ENCODE data around the gene TSR3.
A peak's percentile ranks its signal among the peaks of the same experiment; 100 is the strongest.

Gene TSR3

DNA sequence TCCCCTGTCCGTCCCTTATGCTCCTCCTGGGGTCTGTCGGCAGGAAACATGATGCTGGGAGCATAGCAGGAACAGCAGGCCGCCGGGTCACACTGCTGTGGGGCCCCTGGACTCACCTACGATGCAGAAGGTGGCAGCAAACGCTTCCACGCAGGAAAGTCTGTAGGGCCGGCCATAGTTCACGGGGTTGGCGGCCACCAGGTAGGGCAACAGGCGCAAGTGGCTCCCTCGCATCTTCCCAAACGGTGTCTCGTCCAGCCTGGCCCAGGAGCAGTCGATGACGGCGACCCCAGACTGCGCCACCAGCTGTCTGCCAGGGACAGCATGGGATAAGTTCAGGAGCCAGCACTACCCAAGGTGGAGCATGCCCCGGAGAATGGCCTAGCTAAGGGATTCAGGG, 987 bp downstream of the TSR3 start:
- DNase-seq = no peak

DNA sequence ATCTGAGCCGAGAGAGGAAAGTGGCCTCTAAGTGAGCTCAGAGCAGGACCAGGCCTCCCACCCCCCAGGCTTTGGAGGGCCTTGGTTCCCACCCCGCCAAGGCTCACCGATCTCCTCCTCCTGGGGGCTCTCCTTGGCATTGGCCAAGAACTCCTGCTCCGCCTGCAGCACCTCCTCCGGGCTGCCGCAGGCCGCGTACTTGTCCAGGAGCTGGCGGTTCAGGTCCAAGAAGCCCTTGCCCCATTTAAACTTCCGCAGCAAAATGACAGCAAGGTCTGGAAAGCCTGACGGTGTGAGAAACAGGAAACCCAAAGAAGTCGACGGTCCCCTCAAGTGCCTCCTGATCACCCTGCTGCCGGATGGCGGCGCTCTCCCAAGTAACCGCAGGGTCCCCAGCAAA, 1.7 kb downstream of the TSR3 start:
- no peak for DNase-seq

DNA sequence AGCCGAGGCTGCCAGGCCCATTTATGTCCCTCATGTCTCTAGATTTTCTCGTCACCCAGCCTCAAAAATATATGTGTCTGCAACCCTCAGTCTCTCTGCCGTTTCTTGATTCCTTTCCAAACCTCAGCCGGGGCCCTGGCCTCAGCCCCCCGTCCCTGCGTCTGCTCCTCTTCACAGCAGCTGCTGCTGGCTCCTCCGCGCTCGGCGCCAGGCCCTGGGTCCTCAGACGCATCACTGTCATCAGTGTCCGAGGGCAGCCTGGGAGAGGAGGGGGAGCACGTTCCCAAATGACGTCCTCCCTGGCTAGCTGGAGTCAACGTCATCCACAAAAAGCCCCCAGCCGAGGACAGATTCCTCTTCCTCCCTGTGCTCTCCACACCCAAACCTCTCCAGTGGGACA, 2.3 kb downstream of the TSR3 start:
- no peak for DNase-seq

- DNase-seq = no peak
These were observed 2.8 kb downstream of the TSR3 start for GRCh38 chr16:1348926-1349325.

- no peak for DNase-seq
These were observed 3.2 kb downstream of the TSR3 start for GRCh38 chr16:1348441-1348840.

GRCh38 chr16:1347962-1348361, 3.7 kb downstream of the TSR3 start:
- DNase-seq = no peak

DNA sequence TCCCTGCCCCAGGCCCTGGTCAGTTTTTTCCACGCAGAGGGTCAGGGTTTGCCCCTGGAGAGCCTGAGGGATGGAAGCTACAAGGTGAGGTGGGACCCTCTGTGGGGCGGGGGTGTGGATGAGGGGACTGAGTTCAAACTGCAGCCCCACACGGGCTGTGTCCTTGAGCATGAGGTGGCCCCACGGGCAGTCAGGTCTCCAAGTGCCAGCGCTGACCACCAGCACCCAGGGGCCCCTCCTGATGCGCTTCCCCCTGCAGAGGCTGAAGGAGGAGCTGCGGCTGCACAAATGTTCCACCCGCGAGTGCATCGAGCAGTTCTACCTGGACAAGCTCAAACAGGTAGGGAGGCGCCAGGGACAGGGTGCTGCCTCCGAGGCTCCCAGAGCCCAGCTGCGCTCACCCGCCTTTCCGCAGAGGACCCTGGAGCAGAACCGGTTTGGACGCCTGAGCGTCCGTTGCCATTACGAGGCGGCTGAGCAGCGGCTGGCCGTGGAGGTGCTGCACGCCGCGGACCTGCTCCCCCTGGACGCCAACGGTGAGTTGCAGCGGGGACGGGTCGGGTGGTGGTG, 4.3 kb downstream of the TSR3 start:
- no peak for DNase-seq

DNA sequence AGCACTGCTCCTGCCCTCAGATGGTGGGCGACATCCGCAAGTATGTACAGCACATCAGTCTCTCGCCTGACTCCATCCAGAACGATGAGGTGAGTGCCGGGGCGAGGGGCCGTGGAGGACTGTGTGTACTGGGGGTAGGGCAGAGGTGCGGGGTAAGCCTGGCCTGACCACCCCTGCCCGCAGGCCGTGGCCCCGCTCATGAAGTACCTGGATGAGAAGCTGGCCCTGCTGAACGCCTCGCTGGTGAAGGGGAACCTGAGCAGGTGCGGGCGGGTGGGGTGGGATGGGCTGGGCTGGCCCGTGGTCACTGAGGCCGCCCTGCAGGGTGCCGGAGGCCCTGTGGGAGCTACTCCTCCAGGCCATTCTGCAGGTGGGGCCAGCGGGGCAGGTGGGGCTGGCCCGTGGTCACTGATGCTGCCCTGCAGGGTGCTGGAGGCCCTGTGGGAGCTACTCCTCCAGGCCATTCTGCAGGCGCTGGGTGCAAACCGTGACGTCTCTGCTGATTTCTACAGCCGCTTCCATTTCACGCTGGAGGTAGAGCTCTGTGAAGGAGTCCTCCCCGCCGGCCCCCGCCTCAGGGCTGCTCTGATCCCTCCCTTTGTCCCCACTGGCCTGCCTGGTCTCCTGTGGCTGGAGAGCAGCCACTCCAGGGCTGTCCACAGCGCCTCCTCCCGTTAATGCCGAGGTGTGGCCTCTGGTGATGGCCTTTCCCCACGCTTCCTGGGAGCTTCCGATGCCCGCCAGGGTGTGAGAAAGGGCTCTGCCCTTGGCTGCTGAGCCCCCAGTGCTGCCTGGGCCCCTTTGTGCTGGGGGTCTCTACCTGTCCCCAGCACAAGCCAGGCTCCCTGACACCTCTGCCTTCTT, 5.0 kb downstream of the TSR3 start:
- no peak for DNase-seq

DNA sequence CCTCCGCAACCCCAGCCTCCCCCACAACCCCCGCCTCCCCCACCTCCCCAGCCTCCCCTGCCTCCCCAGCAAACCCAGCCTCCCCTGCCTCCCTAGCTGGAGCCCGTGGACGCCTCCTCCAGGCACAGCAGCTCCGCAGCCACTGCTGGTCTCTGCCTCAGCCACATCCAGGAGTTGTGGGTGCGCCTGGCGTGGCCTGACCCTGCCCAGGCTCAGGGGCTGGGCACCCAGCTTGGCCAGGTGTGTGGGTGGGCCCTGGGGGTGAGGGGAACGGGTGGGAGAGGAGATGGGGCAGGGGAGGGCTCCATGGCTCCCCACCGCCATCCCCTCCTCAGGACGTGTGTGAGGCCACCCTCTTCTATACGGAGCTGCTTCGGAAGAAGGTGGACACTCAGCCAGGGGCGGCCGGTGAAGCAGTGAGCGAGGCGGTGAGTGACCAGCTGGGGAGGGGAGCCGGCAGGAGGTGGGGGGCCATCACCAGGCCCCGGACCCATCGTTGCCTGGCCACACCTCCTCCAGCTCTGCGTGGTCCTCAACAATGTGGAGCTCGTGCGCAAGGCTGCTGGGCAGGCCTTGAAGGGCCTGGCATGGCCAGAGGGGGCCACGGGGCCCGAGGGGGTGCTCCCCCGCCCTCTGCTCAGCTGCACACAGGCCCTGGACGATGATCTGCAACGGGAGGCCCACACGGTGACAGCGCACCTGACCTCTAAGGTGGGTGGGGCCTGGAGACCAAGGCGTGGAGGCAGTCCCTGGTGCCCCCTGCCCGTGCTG, 5.8 kb downstream of the TSR3 start:
- DNase-seq = no peak

- no peak for DNase-seq
These were observed 6.6 kb downstream of the TSR3 start for GRCh38 chr16:1345087-1345486.

- DNase-seq = no peak
These were observed 7.2 kb downstream of the TSR3 start for GRCh38 chr16:1344499-1344898.

- DNase-seq = no peak
These were observed 8.0 kb downstream of the TSR3 start for GRCh38 chr16:1343428-1344242.

GRCh38 chr16:1342526-1343427, 8.9 kb downstream of the TSR3 start:
- peak; percentile 98 for DNase-seq

DNA sequence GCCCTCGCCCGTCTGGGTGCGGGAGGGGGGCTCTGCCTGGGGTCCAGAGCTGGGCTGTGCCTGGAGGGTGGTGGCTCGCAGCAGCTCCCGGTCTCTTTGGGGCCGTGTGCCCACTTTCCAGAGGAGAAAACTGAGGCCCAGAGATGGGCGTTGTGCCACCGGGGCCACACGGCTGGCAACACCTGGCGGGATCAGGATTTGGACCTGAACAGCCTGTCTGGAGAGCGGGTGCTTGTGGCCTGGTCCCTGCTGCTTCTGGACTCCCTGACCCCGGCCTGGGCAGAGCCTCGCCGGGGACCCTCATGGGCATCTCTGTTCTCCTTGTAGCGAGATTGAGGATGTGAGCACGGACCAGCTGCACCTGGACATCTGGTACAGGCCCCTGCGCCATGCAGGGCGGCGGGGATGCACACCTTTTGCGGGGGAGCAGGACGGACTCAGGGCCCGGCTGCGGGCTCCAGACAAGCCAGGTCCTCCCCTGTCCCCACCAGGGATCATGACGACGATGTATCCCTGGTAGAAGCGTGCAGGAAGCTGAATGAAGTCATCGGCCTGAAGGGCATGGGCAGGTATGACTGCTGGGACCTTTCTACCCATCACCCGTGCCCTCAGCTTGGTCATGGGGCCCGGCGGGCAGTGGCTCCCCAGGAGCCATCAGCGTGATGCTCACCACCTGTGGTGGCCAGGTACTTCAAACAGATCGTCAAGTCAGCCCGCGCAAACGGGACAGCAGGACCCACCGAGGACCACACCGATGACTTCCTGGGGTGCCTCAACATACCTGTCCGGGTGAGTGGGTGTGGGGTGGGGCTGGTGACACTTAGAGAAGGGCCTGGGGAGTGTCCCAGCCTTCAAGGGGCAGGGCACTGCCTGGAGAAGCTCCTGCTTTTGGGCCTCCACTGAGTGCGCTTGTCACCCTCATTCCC, 9.9 kb downstream of the TSR3 start:
- DNase-seq = no peak

DNA sequence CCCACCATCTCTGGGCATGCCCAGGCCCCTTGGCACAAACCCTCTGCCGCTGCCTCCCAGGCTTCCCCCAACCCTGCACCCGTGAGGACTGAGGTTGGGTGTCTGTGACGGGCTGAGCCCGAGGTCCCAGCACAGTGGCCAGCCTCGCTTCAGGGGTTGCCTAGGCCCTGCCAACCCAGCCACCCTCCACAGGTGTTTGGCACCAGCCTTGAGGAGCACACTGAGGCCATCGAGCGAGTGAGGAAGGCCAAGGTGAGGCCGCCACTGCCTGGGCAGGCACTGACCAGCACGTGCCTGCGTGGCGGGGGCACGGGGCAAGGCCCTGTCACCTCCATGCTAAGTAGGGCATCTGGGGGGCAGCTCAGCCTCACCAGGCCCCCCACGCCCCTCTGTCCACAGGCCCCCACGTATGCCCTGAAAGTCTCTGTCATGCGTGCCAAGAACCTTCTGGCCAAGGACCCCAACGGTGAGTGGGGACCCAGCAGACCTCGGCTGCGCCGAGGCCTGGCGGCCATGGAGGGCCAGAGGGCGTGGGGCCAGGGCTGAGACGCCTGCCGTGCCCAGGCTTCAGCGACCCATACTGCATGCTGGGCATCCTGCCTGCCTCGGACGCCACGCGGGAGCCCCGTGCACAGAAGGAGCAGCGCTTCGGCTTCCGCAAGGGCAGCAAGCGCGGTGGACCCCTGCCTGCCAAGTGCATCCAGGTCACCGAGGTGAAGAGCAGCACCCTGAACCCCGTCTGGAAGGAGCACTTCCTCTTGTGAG, 10.8 kb downstream of the TSR3 start:
- no peak for DNase-seq

DNA sequence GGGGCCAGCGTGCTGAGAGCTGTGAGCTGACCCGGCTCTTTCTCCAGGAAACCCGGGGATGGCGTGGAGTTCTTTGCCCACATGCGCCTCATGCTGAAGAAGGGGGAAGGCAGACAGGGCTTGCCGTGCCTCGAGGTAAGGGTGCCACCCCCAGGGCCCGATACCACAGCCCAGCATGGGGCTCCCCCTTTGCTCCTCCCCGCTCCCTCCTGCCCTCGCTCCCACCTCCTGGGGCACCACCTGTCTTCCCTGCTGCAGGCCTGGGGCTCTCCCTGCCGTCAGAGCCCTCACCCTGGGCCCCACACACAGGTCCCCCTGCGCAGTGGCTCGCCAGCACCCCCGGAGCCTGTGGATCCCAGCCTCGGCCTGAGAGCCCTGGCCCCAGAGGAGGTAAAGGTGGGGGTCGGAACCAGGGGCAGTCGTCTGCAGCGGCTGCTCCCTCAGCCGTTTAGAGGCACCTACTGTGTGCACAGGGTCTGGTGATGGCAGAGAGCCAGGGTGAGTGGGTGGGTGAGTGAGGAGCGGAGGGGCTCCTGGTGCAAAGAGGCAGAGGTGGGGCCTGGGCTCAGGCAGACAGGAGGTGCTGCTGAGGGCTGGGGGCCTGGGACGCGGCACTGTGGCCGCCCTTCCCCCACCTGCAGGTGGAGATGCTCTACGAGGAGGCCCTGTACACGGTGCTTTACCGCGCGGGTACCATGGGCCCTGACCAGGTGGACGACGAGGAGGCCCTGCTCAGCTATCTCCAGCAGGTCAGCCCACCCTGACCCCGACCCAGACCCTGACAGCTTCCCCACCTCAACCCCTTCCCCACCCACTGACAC, 12.6 kb downstream of the TSR3 start:
- no peak for DNase-seq

DNA sequence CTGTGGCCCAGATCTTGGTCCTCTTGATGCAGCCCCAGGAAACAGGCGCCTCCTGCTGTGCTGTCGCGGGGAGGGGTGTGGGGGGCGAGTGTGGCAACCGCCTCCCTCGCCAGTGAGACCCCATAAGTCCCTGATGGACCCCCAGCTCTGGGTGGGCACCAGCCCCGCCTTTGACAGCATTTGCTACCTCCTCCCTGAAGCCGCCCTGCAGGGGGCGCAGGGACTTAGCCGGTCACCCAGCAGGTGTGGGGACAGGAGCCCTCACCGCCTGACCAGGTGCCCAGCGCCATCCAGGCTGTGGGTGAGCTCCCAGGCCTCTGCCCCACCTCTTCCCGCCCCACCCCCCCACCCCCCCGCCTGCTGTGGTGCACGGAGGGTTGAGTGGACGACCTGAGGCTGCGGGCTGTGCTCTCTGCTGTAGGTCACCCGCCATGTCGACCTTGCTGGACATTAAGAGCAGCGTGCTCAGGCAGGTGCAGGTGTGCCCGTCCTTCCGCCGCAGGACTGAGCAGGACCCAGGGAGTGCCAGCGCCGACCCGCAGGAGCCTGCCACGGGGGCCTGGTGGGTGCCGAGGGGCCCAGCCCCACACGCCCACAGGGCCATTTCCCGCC, 13.5 kb downstream of the TSR3 start:
- no peak for DNase-seq

- no peak for DNase-seq
These were observed 14.2 kb downstream of the TSR3 start for GRCh38 chr16:1337486-1337885.

GRCh38 chr16:1336619-1337018, 15.1 kb downstream of the TSR3 start:
- DNase-seq = no peak

Data from CD4-positive, alpha-beta T cell treated with Interleukin-15 for 1 hour (primary cell).